ENCODE measurements around the gene TRIM29. TPM values are rescaled to one million over a fixed set of nuclear protein-coding genes. Genes with fewer than 3 reads are reported as not detected.
A peak's percentile ranks its signal among the peaks of the same experiment; 100 is the strongest.

Gene TRIM29
- total and polyA plus RNA-seq, 12 donors, result 0.17 to 0.64 (median 0.30) TPM; not detected in 9

- ATAC-seq (no peak), DNase-seq (no peak)
- intact Hi-C loops (cut with DNase I), result loop anchor here in 6 of 10 donors (2.0 to 5.0 kb wide), 5 partner anchors 37 to 128 kb away; partner anchors contain the start of gene OAF (in 1 of the 6)
- TF ChIP-seq CTCF (IDR thresholded peaks at IDR 0.05), result no peak
- Histone ChIP-seq H3K4me1 (peaks cover 0 to 30% (median 3%) of the 10 kb centered on the region in 9 donors), H3K27ac (no peak overlapping the region), H3K4me3 (no peak overlapping the region), H3K36me3 (no peaks in the 10 kb centered on the region), H3K9me3 (no peaks in the 10 kb centered on the region), H3K27me3 (peaks cover 0 to 52% (median 22%) of the 10 kb centered on the region in 7 donors)
- 86 to 92% methylated on average over 4 of the region's 4 CpGs for WGBS, 2 donors
These were observed 37.0 kb upstream of the TRIM29 start for GRCh38 chr11:120174866-120175265.

- 50 to 59% methylated on average over 5 of the region's 5 CpGs for WGBS, 2 donors
- DNase-seq (no peak), ATAC-seq (no peak)
- Histone ChIP-seq H3K27me3 (peaks cover 0 to 63% (median 27%) of the 10 kb centered on the region in 7 donors), H3K4me1 (peaks cover 3 to 33% (median 14%) of the 10 kb centered on the region in 9 donors), H3K9me3 (no peaks in the 10 kb centered on the region), H3K36me3 (no peaks in the 10 kb centered on the region), H3K4me3 (no peak overlapping the region), H3K27ac (no peak overlapping the region)
- intact Hi-C loops (cut with DNase I), result loop anchor here in 9 of 10 donors (2.0 to 5.0 kb wide), 7 partner anchors 38 to 129 kb away; partner anchors contain the start of gene OAF (in 1 of the 9)
- no peak for TF ChIP-seq CTCF (IDR thresholded peaks at IDR 0.05)
These were observed 35.9 kb upstream of the TRIM29 start for GRCh38 chr11:120173807-120174206.

GRCh38 chr11:120173019-120173705 lies 35.2 kb upstream of the TRIM29 start:
- DNase-seq (no peak), ATAC-seq (no peak)
- no peak overlapping the region for H3K4me3 ChIP-seq
- intact Hi-C loops (cut with DNase I), result loop anchor here in 8 of 10 donors (2.0 to 5.0 kb wide), 6 partner anchors 39 to 129 kb away; partner anchors contain the start of gene OAF (in 1 of the 8)
- WGBS, 2 donors, result 64 to 75% methylated on average over 11 of the region's 11 CpGs
- no peaks in the 10 kb centered on the region for H3K9me3 ChIP-seq
- peaks cover 3 to 33% (median 17%) of the 10 kb centered on the region in 9 donors for H3K4me1 ChIP-seq
- H3K27ac ChIP-seq, result no peak overlapping the region
- H3K36me3 ChIP-seq, result no peaks in the 10 kb centered on the region
- no peak for TF ChIP-seq CTCF (IDR thresholded peaks at IDR 0.05)
- H3K27me3 ChIP-seq, result peaks cover 0 to 69% (median 34%) of the 10 kb centered on the region in 7 donors

- H3K36me3 ChIP-seq, result no peaks in the 10 kb centered on the region
- no peaks in the 10 kb centered on the region for H3K9me3 ChIP-seq
- DNase-seq, result peak; percentile 64 to 69
- H3K27me3 ChIP-seq, result peaks cover 0 to 78% (median 43%) of the 10 kb centered on the region in 7 donors
- peaks cover 3 to 32% (median 17%) of the 10 kb centered on the region in 9 donors for H3K4me1 ChIP-seq
- peak; percentile 67 to 93 (median 86) for TF ChIP-seq CTCF (IDR thresholded peaks at IDR 0.05)
- ATAC-seq, result peak; percentile 32 to 77 (median 70)
- H3K27ac ChIP-seq, result no peak overlapping the region
- 32 to 36% methylated on average over 24 of the region's 24 CpGs for WGBS, 2 donors
- no peak overlapping the region for H3K4me3 ChIP-seq
- intact Hi-C loops (cut with DNase I), result loop anchor here (1.0 to 5.0 kb wide), 9 partner anchors 40 to 130 kb away; partner anchors contain the start of gene OAF (in 1 of the 10)
These were observed 34.4 kb upstream of the TRIM29 start for GRCh38 chr11:120172054-120172911.
